K562 (cell line): ENCODE results near the gene RPS23. TPM values are rescaled to one million over a fixed set of nuclear protein-coding genes. Genes with fewer than 3 reads are reported as not detected.

Experiments used
- CHD4 ChIP-seq: fragments of 200-600 bp; sonication (generic); IDR thresholded peaks from 3 replicates; pipeline ENCODE4 v1.6.1; 2012; ENCODE audit warnings: low read depth, mild to moderate bottlenecking, mixed read lengths, low read length, inconsistent platforms; ENCODE audit not compliant: insufficient read depth, insufficient replicate concordance, poor library complexity, severe bottlenecking
- EHMT2 ChIP-seq: fragments of 450-650 bp; IDR thresholded peaks from 2 replicates; pipeline ENCODE4 v1.6.1; 2018; ENCODE audit warnings: antibody characterized with exemption
- ELF1 ChIP-seq: fragments of 200-800 bp; sonication (Bioruptor generic); IDR thresholded peaks from 2 replicates; pipeline ENCODE4 v1.6.1; 2016; ENCODE audit warnings: missing genetic modification characterization, missing compliant biosample characterization
- FOS ChIP-seq: IDR thresholded peaks from 3 replicates; pipeline ENCODE4 v1.6.1; 2011; ENCODE audit not compliant: insufficient read length; ENCODE audit errors: extremely low read depth
- GABPA ChIP-seq: fragments of 200-800 bp; sonication (Bioruptor generic); conservative IDR thresholded peaks from 2 replicates; pipeline ENCODE4 v1.6.1; 2016; ENCODE audit warnings: low read depth, missing genetic modification characterization, missing compliant biosample characterization
- GABPB2 ChIP-seq: fragments of 250-450 bp; sonication (Bioruptor Pico); conservative IDR thresholded peaks from 2 replicates; pipeline ENCODE4 v1.5.1; 2021; ENCODE audit warnings: mild to moderate bottlenecking
- HNRNPH1 ChIP-seq: fragments of 200-400 bp; formaldehyde crosslinking; optimal IDR thresholded peaks from 2 replicates; pipeline ENCODE3; 2017; ENCODE audit warnings: low read depth, mild to moderate bottlenecking, low read length, moderate library complexity
- JUND ChIP-seq, 2 experiments: IDR thresholded peaks; 2 replicates in 1 of 2; 3 replicates in 1 of 2; pipeline ENCODE4 v1.6.1; 2011; ENCODE audit warnings: borderline replicate concordance in 2 of 2, low read depth in 2 of 2, low read length in 2 of 2, improper control_type of control experiment in 1 of 2, missing biosample characterization in 1 of 2, missing genetic modification characterization in 1 of 2, missing genetic modification reagents in 1 of 2
- KAT7 ChIP-seq: sonication (generic); formaldehyde crosslinking; IDR thresholded peaks from 2 replicates; pipeline ENCODE4 v1.8.0; 2022; ENCODE audit warnings: missing genetic modification reagents, mild to moderate bottlenecking, borderline replicate concordance
- MEF2A ChIP-seq: IDR thresholded peaks from 2 replicates; pipeline ENCODE4 v1.6.1; 2011; ENCODE audit warnings: low read depth, mild to moderate bottlenecking, low read length, moderate library complexity; ENCODE audit not compliant: control insufficient read depth
- MYBL2 ChIP-seq, 2 experiments: fragments of 450-650 bp in 1 of 2; sonication (generic) in 1 of 2; formaldehyde crosslinking in 1 of 2; IDR thresholded peaks; 2 replicates each; pipeline versions ENCODE4 v1.6.1 to v1.8.1; 2017 to 2022; ENCODE audit warnings: borderline replicate concordance in 1 of 2, inconsistent platforms in 1 of 2, low read depth in 1 of 2, mild to moderate bottlenecking in 1 of 2, missing genetic modification reagents in 1 of 2, moderate library complexity in 1 of 2
- NFATC3 ChIP-seq: fragments of 450-650 bp; IDR thresholded peaks from 2 replicates; pipeline ENCODE4 v1.6.1; 2017; ENCODE audit warnings: mild to moderate bottlenecking
- PHF20 ChIP-seq: fragments of 450-650 bp; IDR thresholded peaks from 2 replicates; pipeline ENCODE4 v1.6.1; 2018; ENCODE audit not compliant: partially characterized antibody
- SMAD4 ChIP-seq: fragments of 250-450 bp; sonication (Bioruptor Pico); conservative IDR thresholded peaks from 2 replicates; pipeline ENCODE4 v1.8.0; 2021; ENCODE audit warnings: inconsistent platforms, mild to moderate bottlenecking, moderate library complexity
- SMARCB1 ChIP-seq: IDR thresholded peaks from 2 replicates; pipeline ENCODE4 v1.6.1; 2011; ENCODE audit warnings: improper control_type of control experiment, low read depth; ENCODE audit not compliant: insufficient read length
- TEAD4 ChIP-seq, 2 experiments: sonication (generic) in 1 of 2; formaldehyde crosslinking in 1 of 2; IDR thresholded peaks; 2 replicates each; pipeline versions ENCODE4 v1.6.1 to v1.8.0; 2012 to 2022; ENCODE audit warnings: borderline replicate concordance in 1 of 2, inconsistent platforms in 1 of 2, low read length in 1 of 2, mild to moderate bottlenecking in 1 of 2, missing genetic modification reagents in 1 of 2
- TOE1 ChIP-seq, 2 experiments: fragments of 450-650 bp in 1 of 2; sonication (generic) in 1 of 2; formaldehyde crosslinking in 1 of 2; IDR thresholded peaks; 2 replicates each; pipeline versions ENCODE4 v1.7.1 to v1.8.0; 2016 to 2022; ENCODE audit warnings: borderline replicate concordance in 2 of 2, mild to moderate bottlenecking in 2 of 2, antibody characterized with exemption in 1 of 2, inconsistent platforms in 1 of 2, low read depth in 1 of 2, missing genetic modification reagents in 1 of 2, moderate library complexity in 1 of 2
- XRCC5 ChIP-seq: fragments of 200-400 bp; formaldehyde crosslinking; IDR thresholded peaks from 2 replicates; pipeline ENCODE4 v1.6.1; 2017; ENCODE audit warnings: low read depth, mild to moderate bottlenecking, low read length
- YY1 ChIP-seq, 3 experiments: IDR thresholded peaks; 2 replicates each; pipeline ENCODE4 v1.6.1; 2011; ENCODE audit warnings: low read length in 2 of 3, mild to moderate bottlenecking in 2 of 3, moderate library complexity in 2 of 3, borderline replicate concordance in 1 of 3, control low read depth in 1 of 3, low read depth in 1 of 3; ENCODE audit not compliant: insufficient read depth in 3 of 3, insufficient replicate concordance in 2 of 3, control insufficient read depth in 1 of 3, insufficient read length in 1 of 3; ENCODE audit errors: extremely low read depth in 1 of 3
- ZEB2 ChIP-seq: fragments of 450-650 bp; IDR thresholded peaks from 2 replicates; pipeline ENCODE4 v1.6.1; 2016
- ZNF263 ChIP-seq: sonication (generic); formaldehyde crosslinking; IDR thresholded peaks from 2 replicates; pipeline ENCODE4 v1.8.0; 2022; ENCODE audit warnings: mild to moderate bottlenecking, missing genetic modification reagents, borderline replicate concordance
- polyA plus RNA-seq, 8 experiments: library from polyadenylated mRNA; depleted of rRNA in 4 of 8; stranded (reverse) in 5 of 8; unstranded in 3 of 8; fragments of >200 nt; fragmentation: Nextera tagmentation in 2 of 8; fragmentation: Illumina TruSeq in 1 of 8; extraction: Ambion mirVana in 2 of 8; extraction: Trizol in 1 of 8; gene quantifications; 2 replicates each; pipeline versions ENCODE4 v1.2.1 to v1.2.3, GENCODE V29; 2011 to 2014; ENCODE audit warnings: inconsistent platforms in 1 of 8, missing spikeins in 1 of 8
- total RNA-seq, 7 experiments: library from RNA; depleted of rRNA in 6 of 7; stranded (reverse); fragments of >200 nt in 6 of 7; fragmentation: Illumina TruSeq in 2 of 7; extraction: Trizol in 2 of 7; gene quantifications; 2 replicates each; pipeline versions ENCODE4 v1.2.1 to v1.2.3, GENCODE V29; 2011 to 2021; ENCODE audit warnings: low replicate concordance in 1 of 7
- TF ChIP-seq, protein P1 (sequence below), 3 experiments: fragments of 200-800 bp in 1 of 3; sonication (Bioruptor generic) in 1 of 3; sonication (generic) in 1 of 3; formaldehyde crosslinking in 1 of 3; IDR thresholded peaks; 2 replicates each; pipeline versions ENCODE4 v1.6.1 to v1.8.0; 2016 to 2022; ENCODE audit warnings: mild to moderate bottlenecking in 2 of 3, missing compliant biosample characterization in 2 of 3, missing genetic modification characterization in 2 of 3, missing genetic modification reagents in 1 of 3
- TF ChIP-seq, protein P2 (sequence below): sonication (generic); formaldehyde crosslinking; IDR thresholded peaks from 2 replicates; pipeline ENCODE4 v1.9.0; 2022; ENCODE audit warnings: mild to moderate bottlenecking, missing genetic modification reagents

Gene RPS23
- total and polyA plus RNA-seq, 9 of the 15 experiments (the other 6 are each of a cell fraction or from before 2014, with no cell fraction given), result 3,252 to 10,689 (median 6,302) TPM

- no peak for TF ChIP-seq MYBL2 (IDR thresholded peaks at IDR 0.05; ENCODE audit: low read depth)
- TF ChIP-seq MYBL2 (CRISPR knock-in tag; IDR thresholded peaks at IDR 0.05; ENCODE audit: borderline replicate concordance), result no peak
- no peak for TF ChIP-seq CHD4
- TF ChIP-seq, protein P1, sequence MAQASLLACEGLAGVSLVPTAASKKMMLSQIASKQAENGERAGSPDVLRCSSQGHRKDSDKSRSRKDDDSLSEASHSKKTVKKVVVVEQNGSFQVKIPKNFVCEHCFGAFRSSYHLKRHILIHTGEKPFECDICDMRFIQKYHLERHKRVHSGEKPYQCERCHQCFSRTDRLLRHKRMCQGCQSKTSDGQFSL (CRISPR knock-in tag; IDR thresholded peaks at IDR 0.05), result no peak
- TF ChIP-seq, protein P1 (tag; IDR thresholded peaks at IDR 0.05), result no peak
- TF ChIP-seq SMARCB1, result no peak
- TF ChIP-seq ELF1 (tag), result no peak
- TF ChIP-seq FOS, result no peak
- TF ChIP-seq MEF2A, result no peak
- no peak for TF ChIP-seq GABPA (tag)
- TF ChIP-seq, protein P2, sequence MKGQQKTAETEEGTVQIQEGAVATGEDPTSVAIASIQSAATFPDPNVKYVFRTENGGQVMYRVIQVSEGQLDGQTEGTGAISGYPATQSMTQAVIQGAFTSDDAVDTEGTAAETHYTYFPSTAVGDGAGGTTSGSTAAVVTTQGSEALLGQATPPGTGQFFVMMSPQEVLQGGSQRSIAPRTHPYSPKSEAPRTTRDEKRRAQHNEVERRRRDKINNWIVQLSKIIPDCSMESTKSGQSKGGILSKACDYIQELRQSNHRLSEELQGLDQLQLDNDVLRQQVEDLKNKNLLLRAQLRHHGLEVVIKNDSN (CRISPR knock-in tag), result no peak
- no peak for TF ChIP-seq YY1 (IDR thresholded peaks at IDR 0.05; ENCODE audit: borderline replicate concordance in 1 of 3, control insufficient read depth in 1 of 3, extremely low read depth in 1 of 3, insufficient read depth in 3 of 3, insufficient read length in 1 of 3, insufficient replicate concordance in 2 of 3, low read depth in 1 of 3, low read length in 2 of 3)
- TF ChIP-seq JUND (IDR thresholded peaks at IDR 0.05; ENCODE audit: borderline replicate concordance, low read depth, low read length), result no peak
- no peak for TF ChIP-seq JUND (tag; IDR thresholded peaks at IDR 0.05; ENCODE audit: borderline replicate concordance, low read depth, low read length)
- TF ChIP-seq XRCC5, result no peak
- TF ChIP-seq ZEB2, result no peak
- TF ChIP-seq NFATC3, result no peak
- TF ChIP-seq SMAD4, result no peak
- TF ChIP-seq EHMT2, result no peak
- TF ChIP-seq TEAD4 (IDR thresholded peaks at IDR 0.05; ENCODE audit: low read length), result no peak
- no peak for TF ChIP-seq TEAD4 (CRISPR knock-in tag; IDR thresholded peaks at IDR 0.05; ENCODE audit: borderline replicate concordance)
- no peak for TF ChIP-seq HNRNPH1
- no peak for TF ChIP-seq PHF20
- no peak for TF ChIP-seq ZNF263 (CRISPR knock-in tag)
- TF ChIP-seq TOE1 (IDR thresholded peaks at IDR 0.05; ENCODE audit: borderline replicate concordance), result no peak
- no peak for TF ChIP-seq TOE1 (CRISPR knock-in tag; IDR thresholded peaks at IDR 0.05; ENCODE audit: borderline replicate concordance, low read depth)
- TF ChIP-seq GABPB2 (CRISPR knock-in tag), result no peak
- TF ChIP-seq KAT7 (CRISPR knock-in tag), result no peak
These were observed 2.9 kb downstream of the RPS23 start (continued) for GRCh38 chr5:82275216-82275664.
